Measurements from ENCODE around the gene AP1G1.
"Not testable (repeated sequence)": the region's sequence is repeated elsewhere in the genome, so short reads cannot be mapped to it uniquely, and the experiment has no call there.

AP1G1 gene

DNA sequence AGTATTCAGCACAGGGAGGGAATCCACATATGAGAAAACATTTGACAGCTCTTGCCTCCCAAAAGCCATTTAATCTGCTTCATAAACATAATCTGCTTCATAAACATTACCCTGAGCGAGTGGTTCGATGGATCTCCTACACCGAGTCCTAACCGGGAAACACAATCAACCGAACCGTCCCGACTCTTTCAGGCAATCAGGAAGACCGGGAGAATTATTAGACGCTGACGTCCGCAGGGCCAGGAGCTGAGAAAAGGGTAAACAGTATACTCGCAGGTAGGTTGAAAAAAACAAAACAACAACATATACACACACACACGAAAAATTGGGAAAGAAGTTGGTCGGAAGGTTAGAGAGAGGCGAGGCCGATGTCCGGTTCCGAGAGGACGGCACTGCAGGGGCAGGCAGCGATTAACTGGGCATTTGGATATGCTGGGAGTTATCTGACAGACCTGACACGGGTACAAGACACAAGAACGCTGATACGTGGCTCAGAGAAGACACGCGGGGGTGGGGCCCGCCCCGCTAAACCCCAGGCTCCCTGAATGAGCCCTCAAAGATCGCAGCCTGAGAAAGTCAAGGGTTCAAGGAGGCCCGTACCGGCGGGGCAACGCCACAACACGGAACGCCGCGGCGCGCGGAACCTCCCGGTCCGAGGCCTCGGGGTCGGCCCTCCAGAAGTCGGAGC is 585 bp downstream of the AP1G1 start:
- peak; percentile 57 for DNase-seq

DNA sequence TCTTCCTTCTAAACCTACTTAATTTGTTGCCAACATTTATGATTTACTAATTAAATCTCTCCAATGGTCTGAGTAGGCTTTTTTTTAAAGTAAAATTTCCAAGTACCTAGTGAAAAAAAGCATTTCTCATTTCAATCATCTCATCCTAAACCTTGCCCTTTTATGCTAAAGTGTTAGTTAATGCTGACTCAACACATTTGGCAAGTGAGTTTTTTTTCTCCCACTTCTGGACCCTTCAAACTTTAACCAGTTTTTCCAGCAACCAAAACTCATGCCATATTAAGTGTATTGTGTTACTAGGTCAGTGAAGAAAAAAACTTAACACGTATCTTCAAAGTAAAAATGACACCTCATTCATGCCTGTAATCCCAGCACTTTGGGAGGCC is 5.3 kb downstream of the AP1G1 start:
- no peak for DNase-seq

DNA sequence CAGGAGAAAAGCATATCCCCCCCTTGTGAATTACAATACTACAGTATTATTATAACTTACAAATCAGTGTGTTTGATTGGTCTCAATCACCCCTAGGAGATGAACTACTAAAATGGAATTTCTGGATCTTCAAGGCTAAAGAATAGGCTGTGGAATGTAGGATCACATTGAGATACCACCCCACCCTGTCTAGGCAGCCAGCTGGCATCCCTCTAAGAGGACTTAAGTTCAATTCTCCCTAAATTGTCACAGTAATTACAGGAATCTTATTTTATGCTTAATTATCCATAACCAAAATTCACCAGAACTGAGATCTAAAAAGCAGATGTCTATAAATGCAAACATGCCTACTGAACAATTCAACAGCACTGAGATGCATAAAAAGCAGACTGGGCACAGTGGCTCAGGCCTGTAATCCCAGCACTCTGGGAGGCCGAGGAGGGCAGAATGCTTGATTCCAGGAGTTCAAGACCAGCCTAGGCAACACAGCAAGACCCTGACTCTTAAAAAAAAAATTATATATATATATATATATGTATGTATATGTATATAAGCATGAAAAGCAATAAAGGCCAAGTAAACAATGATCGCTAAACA is 12.0 kb downstream of the AP1G1 start:
- DNase-seq: no peak

DNA sequence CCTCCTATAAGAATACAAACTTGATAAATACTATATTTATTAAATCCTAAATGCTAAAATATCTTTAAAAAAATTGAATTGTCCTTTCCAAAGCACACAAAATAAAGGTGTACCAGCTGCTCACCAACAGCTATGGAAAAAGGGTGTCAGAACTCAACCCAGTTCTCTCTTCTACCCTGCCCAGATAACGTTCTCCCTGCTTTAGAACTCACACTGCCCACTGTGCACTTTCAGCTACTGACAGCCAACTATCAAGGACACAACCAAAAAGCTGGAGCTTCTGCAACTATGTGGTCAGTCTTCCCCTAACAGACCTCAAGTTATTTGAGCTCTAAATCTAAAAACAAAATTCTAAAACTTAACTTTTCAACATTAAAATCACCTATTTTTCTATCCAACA is 13.7 kb downstream of the AP1G1 start:
- DNase-seq: no peak

DNA sequence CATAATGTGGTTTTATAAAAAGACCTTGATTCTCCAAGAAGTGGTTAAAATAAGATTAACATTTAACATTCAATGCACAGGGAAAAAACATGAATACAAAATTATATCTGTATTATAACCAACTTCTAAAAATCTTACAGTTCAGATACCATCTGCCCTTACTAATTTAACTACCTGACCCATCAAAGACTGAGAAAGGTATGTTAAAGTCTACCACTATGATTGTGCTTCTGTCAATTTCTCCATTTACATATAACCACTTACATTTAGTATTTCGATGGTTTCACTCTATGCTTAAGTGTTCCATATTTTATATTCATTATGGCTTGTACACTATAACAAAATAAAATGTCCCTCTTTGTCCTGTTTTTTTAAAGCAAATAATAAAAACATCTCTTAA is 14.6 kb downstream of the AP1G1 start:
- no peak for DNase-seq

DNA sequence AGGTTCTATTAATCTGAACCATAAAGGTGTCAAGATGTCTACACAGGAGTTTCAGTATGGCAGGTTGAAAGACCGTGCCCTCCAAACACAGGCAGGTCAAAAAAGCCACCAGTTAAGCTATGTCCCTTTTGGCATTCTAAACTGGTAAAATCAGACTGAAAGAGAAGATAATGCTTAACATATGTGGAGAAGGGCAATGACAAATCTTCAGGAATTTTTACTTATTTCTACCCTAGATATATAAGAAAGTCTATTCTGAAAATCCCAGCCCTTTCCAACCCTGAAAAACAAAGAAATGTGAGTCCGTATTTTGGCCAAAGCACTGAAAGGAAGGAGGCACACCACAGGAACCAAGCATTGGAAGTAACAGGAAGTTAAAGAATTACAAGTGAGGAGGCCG is 16.5 kb downstream of the AP1G1 start:
- no peak for DNase-seq

DNA sequence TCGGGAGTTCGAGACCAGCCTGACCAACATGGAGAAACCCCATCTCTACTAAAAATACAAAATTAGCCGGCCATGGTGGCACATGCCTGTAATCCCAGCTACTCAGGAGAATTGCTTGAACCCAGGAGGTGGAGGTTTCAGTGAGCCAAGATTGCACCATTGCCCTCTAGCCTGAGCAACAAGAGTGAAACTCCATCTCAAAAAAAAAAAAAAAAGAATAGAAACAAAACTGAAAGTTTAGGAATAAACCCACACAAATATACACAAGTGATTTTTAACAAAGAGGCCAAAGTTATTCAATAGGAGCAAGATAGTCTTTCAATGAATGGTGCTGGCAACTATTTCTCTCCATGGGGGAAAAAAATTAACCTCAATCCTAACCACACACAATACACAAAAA is 18.3 kb downstream of the AP1G1 start:
- not testable (repeated sequence) for DNase-seq

DNA sequence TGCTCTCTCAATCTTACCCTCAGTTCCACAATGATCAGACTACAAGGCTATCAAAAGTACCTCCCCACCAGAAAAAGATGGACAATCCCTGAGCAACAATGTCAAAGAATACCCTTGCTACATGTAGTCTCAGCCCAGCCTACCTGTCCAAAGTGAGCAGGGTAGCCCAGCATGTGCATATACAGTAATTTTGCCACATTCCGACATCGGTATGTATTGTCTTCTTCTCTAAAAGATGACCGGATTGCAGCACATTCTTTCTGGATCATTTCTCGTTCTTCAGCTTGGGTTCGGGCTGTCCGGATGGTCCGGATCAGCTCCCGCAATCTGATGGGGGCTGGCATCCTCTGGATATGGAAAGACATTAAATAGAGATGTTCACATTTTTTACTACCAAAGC is 19.5 kb downstream of the AP1G1 start:
- no peak for DNase-seq

DNA sequence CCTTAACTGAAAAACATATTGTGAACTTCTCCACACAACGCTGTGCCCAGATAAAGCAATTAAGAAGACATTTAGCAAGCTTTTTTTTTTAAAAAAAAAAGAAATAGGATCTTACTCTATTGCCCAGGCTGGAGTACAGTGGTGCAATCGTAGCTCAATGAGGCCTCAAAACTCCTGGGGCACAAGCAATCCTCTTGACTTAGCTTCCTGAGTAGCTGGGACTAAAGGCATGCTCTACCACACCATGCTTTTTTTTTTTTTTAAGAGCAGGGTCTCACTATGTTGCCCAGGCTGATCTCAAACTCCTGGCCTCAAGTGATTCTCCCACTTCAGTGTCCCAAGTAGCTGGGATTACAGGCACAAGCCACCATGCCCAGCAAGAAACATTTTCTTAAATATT is 20.1 kb downstream of the AP1G1 start:
- no peak for DNase-seq

DNA sequence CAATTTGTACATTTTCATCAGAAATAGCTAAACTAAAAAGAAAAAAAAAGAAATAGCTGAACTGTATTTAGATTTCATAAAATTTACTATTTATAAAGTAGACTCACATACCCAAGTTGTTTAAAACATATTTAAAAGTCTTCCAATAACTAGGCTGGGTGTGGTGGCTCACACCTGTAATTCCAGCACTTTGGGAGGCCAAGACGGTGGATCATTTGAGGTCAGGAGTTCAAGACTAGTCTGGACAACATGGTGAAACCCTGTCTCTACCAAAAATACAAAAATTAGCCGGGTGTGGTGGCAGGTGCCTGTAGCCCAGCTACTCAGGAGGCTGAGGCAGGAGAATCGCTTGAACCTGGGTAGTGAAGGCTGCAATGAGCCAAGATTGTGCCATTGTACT is 23.5 kb downstream of the AP1G1 start:
- DNase-seq: not testable (repeated sequence)

DNA sequence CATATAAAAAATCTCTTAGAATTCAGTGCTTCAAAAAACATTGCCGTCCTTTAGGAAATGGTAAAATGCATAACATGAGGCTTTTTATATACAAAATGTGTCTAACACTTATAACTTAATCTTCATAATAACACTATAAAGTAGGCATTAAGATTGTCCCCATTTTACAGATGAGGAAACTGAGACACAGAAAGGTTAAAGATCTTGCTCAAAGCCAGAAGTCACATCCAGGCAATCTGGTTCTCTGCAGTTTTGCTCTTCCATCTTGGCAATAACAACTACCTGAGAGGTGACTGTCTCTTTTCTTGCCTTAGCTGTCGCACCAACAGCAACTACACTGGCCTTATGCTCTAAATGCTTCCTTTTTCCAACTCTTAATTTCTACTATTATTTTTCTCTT is 24.5 kb downstream of the AP1G1 start:
- no peak for DNase-seq

DNA sequence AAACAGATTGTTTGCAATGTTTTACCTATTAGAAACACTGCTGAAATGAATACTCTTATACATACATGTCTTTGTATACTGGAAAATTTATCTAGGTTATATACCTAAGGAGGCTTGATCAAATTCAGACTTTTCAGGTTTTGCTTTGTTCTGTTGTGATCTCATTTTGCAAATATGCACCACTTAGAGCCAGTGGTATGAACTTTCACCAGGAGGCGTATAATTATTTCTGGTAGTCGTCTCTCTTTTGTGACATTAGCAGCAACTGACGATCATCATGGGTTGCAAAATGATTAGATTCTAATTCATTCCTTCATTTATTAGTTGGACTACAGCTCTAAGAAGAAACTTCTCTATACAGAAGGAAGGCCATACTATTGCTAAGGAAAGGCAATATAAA is 26.9 kb downstream of the AP1G1 start:
- no peak for DNase-seq

DNA sequence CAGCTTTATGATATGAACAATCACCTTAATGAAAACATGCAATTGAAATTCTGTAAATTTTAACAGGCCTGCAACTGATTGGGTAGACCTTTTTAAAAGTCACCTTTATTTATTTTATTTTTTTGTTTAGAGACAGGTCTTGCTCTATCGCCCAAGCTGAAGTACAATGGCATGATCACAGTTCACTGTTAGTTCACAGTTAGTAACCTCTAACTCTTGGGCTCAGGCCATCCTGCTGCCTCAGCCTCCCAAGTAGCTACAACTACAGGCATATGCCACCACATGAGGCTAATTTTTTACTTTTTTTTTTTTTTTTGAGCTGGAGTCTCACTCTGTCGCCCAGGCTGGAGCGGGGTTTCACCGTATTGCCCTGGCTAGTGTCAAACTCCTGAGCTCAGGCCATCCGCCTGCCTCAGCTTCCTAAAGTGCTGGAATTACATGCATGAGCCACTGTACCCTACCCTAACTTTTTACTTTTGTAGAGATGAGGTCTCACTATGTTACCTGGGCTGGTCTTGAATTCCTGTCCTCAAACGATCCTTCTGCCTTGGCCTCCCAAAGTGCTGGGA is 28.0 kb downstream of the AP1G1 start:
- no peak for DNase-seq

DNA sequence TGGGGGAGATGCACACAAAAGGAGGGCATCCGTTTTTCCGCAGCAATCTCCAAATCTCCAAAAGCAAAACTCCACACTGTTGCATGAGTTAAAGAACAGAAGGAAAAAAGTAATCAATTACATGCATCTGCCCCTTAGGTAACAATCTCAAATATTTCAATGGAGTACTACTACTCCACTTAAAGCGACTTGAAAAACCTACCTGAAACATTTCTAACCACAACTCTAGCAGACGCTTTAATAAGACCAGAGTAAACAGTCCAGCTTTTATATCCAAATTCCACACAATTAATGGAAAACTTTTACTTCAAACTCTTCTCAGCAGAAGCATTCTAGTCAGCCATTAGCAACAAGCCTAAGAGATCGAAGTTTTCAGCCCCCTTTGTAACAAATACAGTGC is 29.9 kb downstream of the AP1G1 start:
- no peak for DNase-seq

DNA sequence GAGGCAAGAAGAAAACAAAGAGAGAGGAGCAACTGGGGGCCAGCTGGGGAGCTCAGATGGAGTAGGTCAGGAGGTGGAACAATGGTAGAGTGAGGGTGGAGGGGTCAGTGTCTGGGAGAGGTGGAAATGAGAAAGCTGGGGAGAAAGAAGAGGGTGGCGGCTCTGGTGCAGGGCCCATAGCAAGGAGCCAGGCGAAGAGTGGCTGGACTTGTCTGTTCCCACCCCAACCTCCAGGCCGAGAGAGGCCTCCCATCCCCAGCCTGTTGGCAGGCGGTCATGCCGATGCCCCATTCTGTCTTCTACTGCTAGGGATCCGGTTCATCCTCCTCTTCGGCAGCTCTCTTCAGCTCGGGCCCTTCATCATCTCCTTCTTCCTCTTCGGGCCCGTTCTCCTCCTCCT is 31.3 kb downstream of the AP1G1 start:
- no peak for DNase-seq

DNA sequence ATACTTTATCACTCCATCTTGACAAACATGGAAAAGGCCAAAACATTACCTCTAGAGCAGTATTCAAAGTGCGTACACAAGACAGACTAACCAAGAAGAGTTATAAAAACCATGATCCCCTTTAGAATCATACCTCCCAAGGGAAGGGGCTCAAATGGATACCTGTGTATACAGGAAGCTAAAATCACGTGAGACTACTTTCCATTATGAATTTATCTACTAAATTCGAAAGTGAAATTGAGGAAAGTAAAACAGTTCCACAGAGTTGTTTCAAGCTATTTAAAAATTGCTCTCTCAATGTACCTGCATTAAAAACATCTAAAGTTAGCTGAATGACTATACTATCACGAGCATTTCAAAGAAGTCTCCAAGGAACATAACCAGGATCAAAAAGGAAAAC is 32.7 kb downstream of the AP1G1 start:
- DNase-seq: no peak

DNA sequence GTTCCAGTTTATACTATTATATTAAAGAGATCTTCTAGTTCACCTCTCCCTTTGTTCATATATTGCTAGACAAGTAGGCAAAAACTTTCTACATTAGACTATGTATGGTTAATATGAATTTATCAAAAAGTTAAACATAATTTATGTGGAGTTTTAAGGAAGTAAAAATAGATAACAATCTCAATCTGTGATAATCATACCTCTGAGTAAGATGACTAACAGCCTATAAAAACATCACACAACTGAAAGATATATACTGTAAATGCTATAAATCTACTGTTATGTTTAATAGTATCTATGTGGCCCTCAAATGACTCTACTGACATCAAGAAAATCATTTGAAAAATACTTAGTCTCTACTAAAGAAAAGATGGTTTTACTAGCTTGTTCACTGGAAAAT is 37.1 kb downstream of the AP1G1 start:
- no peak for DNase-seq

DNA sequence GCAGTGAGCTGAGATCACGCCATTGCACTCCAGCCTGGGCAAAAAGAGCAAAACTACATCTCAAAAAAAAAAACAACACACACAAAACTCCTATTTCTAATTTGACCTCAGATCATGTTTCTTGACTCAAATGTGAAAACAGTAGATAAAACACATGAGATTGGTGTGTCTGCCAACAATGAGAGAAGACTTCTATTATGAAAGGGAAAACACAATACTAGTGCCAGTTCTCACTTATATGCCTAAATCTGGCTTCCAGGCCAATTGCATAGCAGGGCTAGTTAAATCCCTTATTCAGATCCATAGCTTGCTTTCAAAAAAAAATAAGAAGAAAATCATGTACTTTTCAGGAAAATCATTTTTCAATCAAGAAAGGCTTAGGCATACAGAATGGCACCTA is 39.4 kb downstream of the AP1G1 start:
- DNase-seq: no peak

DNA sequence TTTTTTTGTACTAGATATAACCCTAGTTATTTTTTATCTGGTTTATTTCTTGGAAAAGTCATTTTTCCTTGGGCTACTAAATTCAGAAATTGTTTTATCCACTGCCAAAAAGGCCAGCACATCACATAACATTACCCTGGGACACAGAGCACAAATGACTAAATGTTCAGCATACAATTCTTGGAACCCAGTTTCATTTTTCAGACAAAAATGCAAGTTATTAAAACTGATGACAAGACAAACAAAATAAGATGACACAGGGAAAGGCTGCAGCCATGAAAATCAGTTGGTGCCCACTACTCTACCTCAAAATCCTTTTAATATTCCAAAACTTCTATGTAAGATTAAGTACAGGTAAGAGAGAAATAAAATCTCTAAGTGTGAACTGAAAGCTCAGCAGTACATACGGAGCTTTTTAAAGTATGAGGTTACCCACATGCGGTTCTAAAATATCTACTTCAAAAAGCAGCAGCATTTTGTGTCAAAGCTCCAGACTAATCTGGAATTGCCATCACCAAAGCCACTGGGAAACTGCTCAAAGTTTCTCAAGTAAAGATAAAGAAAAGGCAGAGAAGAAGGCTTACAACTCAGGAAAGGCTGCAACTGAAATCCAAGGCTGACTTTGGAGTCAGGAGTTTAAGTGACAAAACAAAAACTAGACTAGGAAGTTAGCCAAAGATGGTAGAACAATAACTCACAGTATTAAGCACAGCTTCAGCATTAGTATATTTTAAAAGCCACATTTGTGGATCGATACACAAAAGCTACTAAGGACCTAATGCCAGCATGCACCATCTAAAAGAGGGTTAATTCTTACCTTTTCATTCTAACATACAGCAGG is 41.4 kb downstream of the AP1G1 start:
- DNase-seq: no peak

DNA sequence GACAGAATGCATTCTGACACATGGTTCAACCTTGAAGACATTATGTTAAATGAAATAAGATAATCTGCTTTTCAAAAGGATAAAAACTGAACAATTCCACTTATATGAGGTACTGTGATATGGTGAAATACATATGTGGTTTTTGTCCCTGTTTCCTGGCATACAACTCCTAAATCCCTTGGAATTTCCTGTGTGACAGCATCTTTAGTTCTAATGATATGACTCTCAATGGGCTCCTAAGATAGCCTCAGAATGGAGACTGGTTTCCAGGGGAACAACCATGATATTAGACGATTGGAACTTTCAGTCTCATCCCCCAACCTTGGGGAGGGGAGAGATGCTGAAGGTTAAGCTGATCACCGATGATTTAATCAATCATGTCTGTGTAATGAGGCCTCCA is 46.4 kb downstream of the AP1G1 start:
- no peak for DNase-seq

DNA sequence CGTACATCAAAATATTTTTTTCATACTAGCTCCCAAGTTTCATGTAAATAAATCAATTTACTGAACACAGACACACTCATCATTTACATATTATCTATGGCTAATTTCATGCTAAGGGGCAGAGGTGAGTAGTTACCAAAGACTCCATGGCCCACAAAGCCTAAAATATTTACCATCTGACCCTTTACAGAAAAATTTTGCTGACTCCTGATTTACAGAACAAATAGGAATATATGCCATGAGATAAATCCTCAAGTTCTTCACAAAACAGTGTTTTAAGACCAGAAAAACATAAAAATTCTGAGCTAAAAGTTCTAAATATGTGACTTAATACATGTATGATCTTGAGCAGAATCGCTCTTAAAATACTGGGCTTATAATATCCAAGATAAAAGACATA is 47.5 kb downstream of the AP1G1 start:
- DNase-seq: no peak

DNA sequence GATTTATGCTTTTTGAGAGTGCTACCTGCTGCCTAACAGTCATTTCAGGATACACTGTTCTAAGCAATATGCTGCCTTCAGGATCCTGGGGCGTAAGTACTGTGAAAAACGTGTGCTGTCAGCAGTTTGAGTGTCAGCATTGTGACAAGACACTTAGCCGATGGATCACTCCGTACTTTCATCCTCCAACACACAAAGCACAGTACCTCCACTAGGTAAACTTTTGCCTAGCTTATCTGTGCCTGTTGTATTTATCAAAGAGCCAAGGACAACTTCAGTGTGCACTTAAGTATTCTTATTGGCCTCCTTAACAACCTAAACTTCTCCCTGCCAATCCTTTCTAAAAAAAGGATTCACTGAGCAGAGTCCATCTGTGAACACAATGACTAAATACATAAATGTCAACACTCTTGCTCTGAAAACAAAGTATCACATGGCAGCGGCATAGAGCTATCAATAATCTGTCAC is 50.3 kb downstream of the AP1G1 start:
- no peak for DNase-seq

DNA sequence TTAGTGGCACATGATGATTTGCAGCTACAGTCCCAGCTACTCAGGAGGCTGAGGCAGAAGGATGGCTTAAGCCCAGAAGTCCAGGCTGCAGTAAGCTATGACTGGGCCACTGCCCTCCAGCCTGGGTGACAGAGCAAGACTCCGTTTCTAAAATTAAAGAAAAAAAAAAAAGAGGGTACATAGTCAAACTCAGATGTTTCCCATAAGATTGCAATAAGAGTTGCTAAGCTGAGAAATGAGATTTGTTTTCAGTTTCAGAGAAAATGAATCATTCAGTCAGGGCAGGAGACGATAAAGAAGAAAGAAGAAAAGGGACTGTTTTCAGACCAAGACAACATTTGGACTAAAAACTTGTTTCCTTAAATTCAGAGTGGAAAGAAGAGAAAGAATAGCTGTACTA is 54.0 kb downstream of the AP1G1 start:
- DNase-seq: no peak

DNA sequence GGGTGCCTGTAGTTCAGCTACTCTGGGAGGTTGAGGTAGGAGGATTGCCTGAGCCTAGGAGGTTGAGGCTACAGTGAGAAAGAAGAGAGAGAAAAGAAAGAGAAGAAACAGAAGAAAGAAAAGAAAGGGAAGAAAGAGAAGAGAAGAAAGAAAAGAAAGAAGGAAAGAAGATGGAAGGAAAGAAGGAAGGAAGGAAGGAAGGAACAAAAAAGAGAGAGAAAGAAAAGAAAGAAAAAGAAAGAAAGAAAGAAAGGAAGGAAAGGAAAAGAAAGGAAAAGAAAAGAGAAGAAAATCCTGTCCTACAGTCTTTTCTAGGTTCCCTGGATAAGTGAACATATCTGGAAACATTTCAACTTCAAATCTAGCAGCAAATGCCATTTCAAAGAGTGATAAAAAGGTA is 54.5 kb downstream of the AP1G1 start:
- DNase-seq: no peak

Measured in activated CD8-positive, alpha-beta memory T cell treated with anti-CD3 and anti-CD28 coated beads, Interleukin-2, amount 50 U/mL, for 4 hours (primary cell).